ENCODE measurements around the gene DOK5.

GRCh38 chr20:54494303-54495006, 19.1 kb downstream of the DOK5 start:
- TF ChIP-seq CTCF (IDR thresholded peaks at IDR 0.05): no peak
- TF ChIP-seq POLR2A (IDR thresholded peaks at IDR 0.05): no peak
- no peak for TF ChIP-seq EP300 (IDR thresholded peaks at IDR 0.05)

Measured in ovary (tissue), 3 donors.